Ovary (tissue), 3 donors: ENCODE measurements around the gene GDAP2.

ENCODE experiments used
- CTCF ChIP-seq, 3 donors: fragments of 450-650 bp in 2 of 3; fragments of 200-600 bp in 1 of 3; IDR thresholded peaks; one replicate each; pipeline versions ENCODE4 v1.5.1 to v1.8.0; 2016 to 2022; ENCODE audit warnings: antibody characterized with exemption in 3 of 3, mild to moderate bottlenecking in 1 of 3
- EP300 ChIP-seq: sonication (generic); formaldehyde crosslinking; IDR thresholded peaks from one replicate; pipeline ENCODE4 v1.6.1; 2017; ENCODE audit warnings: antibody characterized with exemption
- POLR2A ChIP-seq: fragments of 450-650 bp; IDR thresholded peaks from one replicate; pipeline ENCODE4 v1.6.1; 2017; ENCODE audit warnings: antibody characterized with exemption, mild to moderate bottlenecking, moderate library complexity
- donor health status: DM: no; HTN: no; CAD: no.

DNA sequence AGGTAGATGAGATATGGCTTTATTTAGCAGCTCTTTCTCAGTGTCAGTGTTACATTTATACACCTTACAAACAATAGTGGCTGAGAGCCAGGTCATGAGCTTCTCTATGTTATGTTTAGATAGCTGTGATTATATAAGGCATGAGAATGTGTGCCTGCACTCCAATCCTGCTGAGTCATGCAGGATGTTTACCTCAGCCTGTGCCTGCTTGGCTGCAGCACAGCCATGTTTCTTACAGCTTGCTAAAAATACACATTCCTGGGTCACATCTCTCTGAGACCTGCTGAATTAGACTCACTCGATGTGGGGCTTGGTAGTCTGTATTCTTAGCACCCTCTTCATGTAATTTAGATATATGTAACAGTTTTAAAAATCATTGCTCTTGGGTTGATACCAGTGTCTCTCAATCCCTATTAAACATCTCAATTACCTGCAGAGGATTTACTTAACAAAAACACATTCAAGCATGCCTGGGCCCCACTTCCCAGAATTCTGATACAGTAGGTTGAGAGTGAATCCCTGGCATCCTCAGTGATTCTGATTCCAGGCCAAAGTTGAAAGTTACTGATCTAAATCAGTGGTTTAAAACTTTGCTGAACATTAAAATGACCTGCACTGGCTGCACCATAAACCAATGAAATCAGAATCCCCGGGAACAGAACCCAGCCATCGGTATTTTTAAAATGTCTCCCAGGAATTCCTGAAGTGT is 107.5 kb downstream of the GDAP2 start:
- TF ChIP-seq CTCF (IDR thresholded peaks at IDR 0.05) = no peak
- TF ChIP-seq POLR2A = no peak
- no peak for TF ChIP-seq EP300
